Breast epithelium (tissue), 3 donors: ENCODE measurements around the gene FYCO1.

Experiments
- POLR2A ChIP-seq: fragments of 450-650 bp; IDR thresholded peaks from one replicate; pipeline ENCODE4 v1.6.1; 2016; ENCODE audit warnings: antibody characterized with exemption, mild to moderate bottlenecking, moderate library complexity
- POLR2AphosphoS5 ChIP-seq, 3 donors: sonication (generic); formaldehyde crosslinking; IDR thresholded peaks; one replicate each; pipeline ENCODE4 v1.6.1; 2017; ENCODE audit warnings: antibody characterized with exemption in 3 of 3
- TF ChIP-seq, protein P1 (sequence below), 3 donors: fragments of 450-650 bp; IDR thresholded peaks; one replicate each; pipeline ENCODE4 v1.5.1; 2016 to 2017; ENCODE audit warnings: antibody characterized with exemption in 3 of 3, mild to moderate bottlenecking in 3 of 3, moderate library complexity in 3 of 3

DNA sequence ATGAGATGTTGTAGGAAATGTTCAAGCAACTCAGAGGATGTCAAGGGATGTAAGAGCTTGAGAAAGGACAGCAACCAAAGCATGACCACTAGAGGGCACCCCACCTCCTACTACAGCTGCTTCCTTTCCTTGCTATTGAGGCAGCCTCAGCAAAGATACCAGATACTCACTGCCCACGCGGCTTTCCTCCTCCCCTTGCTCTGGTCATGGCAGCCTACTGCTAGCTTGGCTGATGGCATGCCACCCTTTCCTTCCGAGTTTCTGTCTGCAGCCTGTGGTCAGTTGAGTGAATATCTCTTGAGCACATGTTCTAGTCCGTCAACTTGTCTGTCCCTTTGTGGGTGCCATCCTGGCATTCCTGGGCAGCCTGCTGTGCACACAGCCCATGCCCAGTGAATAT is 56.8 kb downstream of the FYCO1 start:
- TF ChIP-seq, protein P1, sequence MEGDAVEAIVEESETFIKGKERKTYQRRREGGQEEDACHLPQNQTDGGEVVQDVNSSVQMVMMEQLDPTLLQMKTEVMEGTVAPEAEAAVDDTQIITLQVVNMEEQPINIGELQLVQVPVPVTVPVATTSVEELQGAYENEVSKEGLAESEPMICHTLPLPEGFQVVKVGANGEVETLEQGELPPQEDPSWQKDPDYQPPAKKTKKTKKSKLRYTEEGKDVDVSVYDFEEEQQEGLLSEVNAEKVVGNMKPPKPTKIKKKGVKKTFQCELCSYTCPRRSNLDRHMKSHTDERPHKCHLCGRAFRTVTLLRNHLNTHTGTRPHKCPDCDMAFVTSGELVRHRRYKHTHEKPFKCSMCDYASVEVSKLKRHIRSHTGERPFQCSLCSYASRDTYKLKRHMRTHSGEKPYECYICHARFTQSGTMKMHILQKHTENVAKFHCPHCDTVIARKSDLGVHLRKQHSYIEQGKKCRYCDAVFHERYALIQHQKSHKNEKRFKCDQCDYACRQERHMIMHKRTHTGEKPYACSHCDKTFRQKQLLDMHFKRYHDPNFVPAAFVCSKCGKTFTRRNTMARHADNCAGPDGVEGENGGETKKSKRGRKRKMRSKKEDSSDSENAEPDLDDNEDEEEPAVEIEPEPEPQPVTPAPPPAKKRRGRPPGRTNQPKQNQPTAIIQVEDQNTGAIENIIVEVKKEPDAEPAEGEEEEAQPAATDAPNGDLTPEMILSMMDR (IDR thresholded peaks at IDR 0.05): peak; percentile 74 to 90 (median 87)
- TF ChIP-seq POLR2A (no peak), POLR2AphosphoS5 (IDR thresholded peaks at IDR 0.05) (no peak)
